GM12878 (cell line): ENCODE measurements around the gene CWC22. TPM values are rescaled to one million over a fixed set of nuclear protein-coding genes. Genes with fewer than 3 reads are reported as not detected.

ENCODE experiments used
- ATAC-seq: fragments of 200-7000 bp; cut with Tn5 transposase; 3 replicates; pipeline ENCODE4 v1.9.1; 2020; ENCODE audit warnings: mild to moderate bottlenecking, moderate library complexity
- BruUV-seq: library from RNA; stranded (reverse); fragments of 400-500 nt; replicated peaks from 2 replicates; lab custom pipeline; 2021; lab: Mats Ljungman, UMichigan
- CTCF ChIA-PET: fragments of 300-600 bp; sonication (Branson Sonifier 250); formaldehyde crosslinking; extraction: SDS; loops from one replicate; lab custom pipeline; 2021; ENCODE audit warnings: inconsistent platforms; lab: Yijun Ruan, JAX
- POLR2A ChIA-PET: fragments of 350-600 bp; formaldehyde crosslinking; extraction: SDS; loops from one replicate; lab custom pipeline; 2021; ENCODE audit warnings: inconsistent platforms; lab: Charles Lee
- RAD21 ChIA-PET: fragments of 300-600 bp; sonication (Branson Sonifier 250); formaldehyde crosslinking; loops from one replicate; lab custom pipeline; 2023; ENCODE audit warnings: antibody characterized with exemption; ENCODE audit not compliant: unreplicated experiment; lab: Charles Lee
- SMC1A ChIA-PET: fragments of 300-600 bp; sonication (Branson Sonifier 250); formaldehyde crosslinking; loops from one replicate; lab custom pipeline; 2023; ENCODE audit not compliant: unreplicated experiment, uncharacterized antibody; lab: Charles Lee
- DNase-seq: peaks from one replicate; pipeline ENCODE4 v3.0.0-alpha.2; 2011; ENCODE audit warnings: low read depth, low spot score
- FAIRE-seq: peaks from 3 replicates; lab custom pipeline; 2011; peaks lifted over from hg19 to GRCh38; lab: Jason Lieb, UNC
- H2AFZ ChIP-seq: 2 replicates; pipeline ENCODE4 v1.6.0; 2011; ENCODE audit warnings: low read depth, low read length, control low read depth; ENCODE audit not compliant: control insufficient read depth
- H3K27ac ChIP-seq: 2 replicates; pipeline ENCODE4 v1.5.1; 2011; ENCODE audit warnings: control low read depth; ENCODE audit not compliant: control insufficient read depth, insufficient read depth
- H3K27me3 ChIP-seq, 2 experiments: replicated peaks in 1 of 2; 2 replicates each; pipeline versions ENCODE4 v1.6.0 to v1.6.1; 2011; ENCODE audit warnings: low read length in 1 of 2; ENCODE audit not compliant: control insufficient read depth in 2 of 2, insufficient read depth in 2 of 2
- H3K36me3 ChIP-seq, 2 experiments: 2 replicates each; pipeline ENCODE4 v1.5.1; 2011; ENCODE audit warnings: low read length in 1 of 2; ENCODE audit not compliant: control insufficient read depth in 2 of 2, insufficient read depth in 2 of 2
- H3K4me1 ChIP-seq: 2 replicates; pipeline ENCODE4 v1.6.1; 2011; ENCODE audit warnings: mild to moderate bottlenecking, low read length, moderate library complexity, mixed read lengths; ENCODE audit not compliant: control insufficient read depth, insufficient read depth
- H3K4me2 ChIP-seq: 2 replicates; pipeline ENCODE4 v1.6.0; 2011; ENCODE audit warnings: control low read depth; ENCODE audit not compliant: control insufficient read depth, insufficient read depth
- H3K4me3 ChIP-seq: fragments of 200-600 bp; sonication (generic); 2 replicates; pipeline ENCODE4 v1.5.1; 2016
- H3K79me2 ChIP-seq: 2 replicates; pipeline ENCODE4 v1.6.0; 2011; ENCODE audit warnings: low read length; ENCODE audit not compliant: control insufficient read depth, insufficient read depth
- H3K9ac ChIP-seq: 2 replicates; pipeline ENCODE4 v1.8.0; 2011; ENCODE audit warnings: low read length, control low read depth, mixed read lengths; ENCODE audit not compliant: control insufficient read depth, insufficient read depth
- H3K9me3 ChIP-seq: replicated peaks from 3 replicates; pipeline ENCODE4 v1.5.1; 2011; ENCODE audit warnings: mild to moderate bottlenecking, low read length; ENCODE audit not compliant: control insufficient read depth, insufficient read depth
- H4K20me1 ChIP-seq: 2 replicates; pipeline ENCODE4 v1.6.0; 2011; ENCODE audit not compliant: control insufficient read depth, insufficient read depth
- CTCF ChIP-seq, 3 experiments: IDR thresholded peaks in 2 of 3; conservative IDR thresholded peaks in 1 of 3; 2 replicates each; pipeline ENCODE4 v1.5.1; 2011; ENCODE audit warnings: low read depth in 3 of 3, low read length in 3 of 3, mild to moderate bottlenecking in 3 of 3, control low read depth in 2 of 3, moderate library complexity in 2 of 3, inconsistent platforms in 1 of 3, mixed read lengths in 1 of 3; ENCODE audit not compliant: control insufficient read depth in 2 of 3, insufficient read depth in 1 of 3; ENCODE audit errors: extremely low read depth in 1 of 3
- EP300 ChIP-seq, 2 experiments: fragments of 150-350 bp in 1 of 2; IDR thresholded peaks; 2 replicates each; pipeline ENCODE4 v1.6.1; 2011 to 2012; ENCODE audit warnings: low read depth in 2 of 2, low read length in 2 of 2, borderline replicate concordance in 1 of 2, improper control_type of control experiment in 1 of 2, inconsistent platforms in 1 of 2; ENCODE audit not compliant: control insufficient read depth in 1 of 2
- PML ChIP-seq: IDR thresholded peaks from 2 replicates; pipeline ENCODE4 v1.6.1; 2012; ENCODE audit warnings: low read length, inconsistent platforms
- POLR2A ChIP-seq: IDR thresholded peaks from 2 replicates; pipeline ENCODE4 v1.6.1; 2011; ENCODE audit warnings: low read depth, mild to moderate bottlenecking, low read length
- RAD21 ChIP-seq: IDR thresholded peaks from 2 replicates; pipeline ENCODE4 v1.6.1; 2011; ENCODE audit warnings: mild to moderate bottlenecking, low read depth, low read length, moderate library complexity; ENCODE audit not compliant: insufficient read depth
- SRF ChIP-seq, 2 experiments: IDR thresholded peaks; 2 replicates each; pipeline ENCODE4 v1.6.1; 2011; ENCODE audit warnings: low read depth in 2 of 2, low read length in 2 of 2, mild to moderate bottlenecking in 1 of 2, moderate library complexity in 1 of 2
- ZNF207 ChIP-seq: fragments of 450-650 bp; IDR thresholded peaks from 2 replicates; pipeline ENCODE4 v1.6.1; 2014; ENCODE audit warnings: antibody characterized with exemption, mild to moderate bottlenecking, borderline replicate concordance
- WGBS: methylation state at CpG from one replicate; pipeline ENCODE4 v1.1.6; 2016; ENCODE audit warnings: low lambda C conversion rate; ENCODE audit not compliant: insufficient replicate concordance, insufficient coverage; ENCODE audit errors: missing lambda C conversion rate; 5-methylcytosine and 5-hydroxymethylcytosine counted together
- in situ Hi-C: fragments of 300-500 bp; cut with MboI; formaldehyde crosslinking; loops from 9 replicates; pipeline ENCODE4 v1.14.3; 2018; ENCODE audit warnings: mixed read lengths
- intact Hi-C: fragments of 100-400 bp; cut with micrococcal nuclease; formaldehyde crosslinking; loops from one replicate; pipeline ENCODE4 v1.14.2; 2022; ENCODE audit not compliant: unreplicated experiment
- polyA plus RNA-seq, 11 experiments: library from polyadenylated mRNA; depleted of rRNA in 4 of 11; unstranded in 6 of 11; stranded (reverse) in 5 of 11; fragments of >200 nt; fragmentation: Nextera tagmentation in 4 of 11; fragmentation: Illumina TruSeq in 1 of 11; extraction: Ambion mirVana in 4 of 11; extraction: Trizol in 1 of 11; gene quantifications; 1 replicate in 1 of 11; 2 replicates in 10 of 11; pipeline versions ENCODE4 v1.2.1 to v1.2.3, GENCODE V29; 2011 to 2016; ENCODE audit warnings: inconsistent platforms in 2 of 11, missing spikeins in 2 of 11, low read depth in 1 of 11
- total RNA-seq, 4 experiments: library from RNA; depleted of rRNA in 3 of 4; stranded (reverse); fragments of >200 nt in 3 of 4; fragmentation: Illumina TruSeq in 1 of 4; extraction: Trizol in 1 of 4; gene quantifications; 2 replicates each; pipeline versions ENCODE4 v1.2.1 to v1.2.3, GENCODE V29; 2013 to 2021
- TF ChIP-seq, protein P1 (sequence below): fragments of 450-650 bp; IDR thresholded peaks from 2 replicates; pipeline ENCODE4 v1.6.1; 2016; ENCODE audit warnings: mild to moderate bottlenecking, moderate library complexity, borderline replicate concordance

CWC22 gene
- total and polyA plus RNA-seq, 10 of the 15 experiments (the other 5 are each of a cell fraction or from before 2014, with no cell fraction given): 8.2 to 38.5 (median 26.3) TPM

- TF ChIP-seq, protein P1, sequence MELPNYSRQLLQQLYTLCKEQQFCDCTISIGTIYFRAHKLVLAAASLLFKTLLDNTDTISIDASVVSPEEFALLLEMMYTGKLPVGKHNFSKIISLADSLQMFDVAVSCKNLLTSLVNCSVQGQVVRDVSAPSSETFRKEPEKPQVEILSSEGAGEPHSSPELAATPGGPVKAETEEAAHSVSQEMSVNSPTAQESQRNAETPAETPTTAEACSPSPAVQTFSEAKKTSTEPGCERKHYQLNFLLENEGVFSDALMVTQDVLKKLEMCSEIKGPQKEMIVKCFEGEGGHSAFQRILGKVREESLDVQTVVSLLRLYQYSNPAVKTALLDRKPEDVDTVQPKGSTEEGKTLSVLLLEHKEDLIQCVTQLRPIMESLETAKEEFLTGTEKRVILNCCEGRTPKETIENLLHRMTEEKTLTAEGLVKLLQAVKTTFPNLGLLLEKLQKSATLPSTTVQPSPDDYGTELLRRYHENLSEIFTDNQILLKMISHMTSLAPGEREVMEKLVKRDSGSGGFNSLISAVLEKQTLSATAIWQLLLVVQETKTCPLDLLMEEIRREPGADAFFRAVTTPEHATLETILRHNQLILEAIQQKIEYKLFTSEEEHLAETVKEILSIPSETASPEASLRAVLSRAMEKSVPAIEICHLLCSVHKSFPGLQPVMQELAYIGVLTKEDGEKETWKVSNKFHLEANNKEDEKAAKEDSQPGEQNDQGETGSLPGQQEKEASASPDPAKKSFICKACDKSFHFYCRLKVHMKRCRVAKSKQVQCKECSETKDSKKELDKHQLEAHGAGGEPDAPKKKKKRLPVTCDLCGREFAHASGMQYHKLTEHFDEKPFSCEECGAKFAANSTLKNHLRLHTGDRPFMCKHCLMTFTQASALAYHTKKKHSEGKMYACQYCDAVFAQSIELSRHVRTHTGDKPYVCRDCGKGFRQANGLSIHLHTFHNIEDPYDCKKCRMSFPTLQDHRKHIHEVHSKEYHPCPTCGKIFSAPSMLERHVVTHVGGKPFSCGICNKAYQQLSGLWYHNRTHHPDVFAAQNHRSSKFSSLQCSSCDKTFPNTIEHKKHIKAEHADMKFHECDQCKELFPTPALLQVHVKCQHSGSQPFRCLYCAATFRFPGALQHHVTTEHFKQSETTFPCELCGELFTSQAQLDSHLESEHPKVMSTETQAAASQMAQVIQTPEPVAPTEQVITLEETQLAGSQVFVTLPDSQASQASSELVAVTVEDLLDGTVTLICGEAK: no peak
- TF ChIP-seq EP300 (IDR thresholded peaks at IDR 0.05; ENCODE audit: borderline replicate concordance in 1 of 2, control insufficient read depth in 1 of 2, low read depth in 2 of 2, low read length in 2 of 2) (no peak), PML (no peak), ZNF207 (no peak), POLR2A (no peak)
- TF ChIP-seq, all 136 proteins: peak for 0
Measured at GRCh38 chr2:179938026-179938425, 69.1 kb downstream of the CWC22 start (continued).

DNA sequence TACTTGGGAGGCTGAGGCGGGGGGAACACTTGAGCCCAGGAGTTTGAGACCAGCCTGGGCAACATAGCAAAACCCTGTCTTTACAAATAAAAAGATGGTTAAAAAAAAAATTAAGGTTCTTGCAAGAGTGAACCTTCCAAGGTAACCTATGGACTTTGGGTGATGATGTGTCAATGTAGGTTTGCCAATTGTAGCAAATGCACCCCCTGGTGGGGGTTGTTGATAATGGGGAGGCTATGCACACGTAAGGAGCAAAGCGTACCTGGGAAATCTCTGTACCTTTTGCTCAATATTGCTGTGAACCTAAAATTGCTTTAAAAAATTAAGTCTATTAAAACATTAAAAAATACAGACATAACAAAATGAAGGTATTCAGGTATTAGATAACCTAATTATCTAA lies 70.4 kb downstream of the CWC22 start:
- Histone ChIP-seq H3K36me3 (no peaks in the 10 kb centered on the region), H3K27me3 (no peaks in the 10 kb centered on the region), H3K4me3 (no peak overlapping the region), H2AFZ (no peak overlapping the region), H3K9me3 (no peaks in the 10 kb centered on the region; the same call in 2 of the 3 replicates), H3K27ac (no peak overlapping the region), H3K9ac (no peak overlapping the region), H3K79me2 (no peaks in the 10 kb centered on the region), H3K4me2 (no peak overlapping the region), H4K20me1 (no peaks in the 10 kb centered on the region), H3K4me1 (no peaks in the 10 kb centered on the region)
- POLR2A ChIA-PET: no interaction called here
- DNase-seq (no peak), ATAC-seq (peak; percentile 76), FAIRE-seq (no peak)
- intact Hi-C loops: no loop called here
- RAD21 ChIA-PET: no interaction called here
- WGBS: 98% methylated on average over 3 of the region's 3 CpGs
- CTCF ChIA-PET: interaction anchor here (0.9 to 2.2 kb wide), 8 partner anchors 9 to 489 kb away, joined by 3 to 7 read pairs (median 3); no protein-coding TSS in a partner anchor
- SMC1A ChIA-PET: interaction anchor here (0.9 to 1.4 kb wide), 3 partner anchors 13 to 149 kb away, joined by 3 to 4 read pairs (median 4); no protein-coding TSS in a partner anchor
- TF ChIP-seq CTCF (IDR thresholded peaks at IDR 0.05 in 2 of 3, conservative IDR thresholded peaks at IDR 0.05 in 1 of 3; ENCODE audit: control insufficient read depth in 2 of 3, extremely low read depth in 1 of 3, insufficient read depth in 1 of 3, low read depth in 3 of 3, low read length in 3 of 3): peak; percentile 29 to 42 (median 33); a peak in 4 of 6 replicates
- no peak for TF ChIP-seq SRF (IDR thresholded peaks at IDR 0.05; ENCODE audit: low read depth in 2 of 2, low read length in 2 of 2)
- peak; percentile 32; the same call in 1 of the 2 replicates for TF ChIP-seq RAD21
- in situ Hi-C loops: no loop called here
- BruUV-seq: no TSS peak
